A549 (cell line): ENCODE measurements around the gene SOX5.

Source experiments
- BCL3 ChIP-seq: fragments of >200 bp; sonication (Bioruptor Twin); formaldehyde crosslinking; IDR thresholded peaks from 3 replicates; pipeline ENCODE4 v1.6.1; 2016
- CTCF ChIP-seq: fragments of >200 bp; sonication (Bioruptor Twin); formaldehyde crosslinking; IDR thresholded peaks from 3 replicates; pipeline ENCODE4 v1.5.1; 2016
- E2F6 ChIP-seq: IDR thresholded peaks from 2 replicates; pipeline ENCODE4 v1.6.1; 2012; ENCODE audit warnings: low read depth, borderline replicate concordance
- JUN ChIP-seq, 2 experiments: fragments of >200 bp; sonication (Bioruptor Twin); formaldehyde crosslinking; IDR thresholded peaks; 2 replicates in 1 of 2; 3 replicates in 1 of 2; pipeline ENCODE4 v1.6.1; 2016 to 2017
- KDM1A ChIP-seq: fragments of 200-600 bp; sonication (generic); IDR thresholded peaks from 2 replicates; pipeline ENCODE4 v1.6.1; 2016; ENCODE audit warnings: low read depth, mild to moderate bottlenecking
- PBX3 ChIP-seq: IDR thresholded peaks from 2 replicates; pipeline ENCODE4 v1.6.1; 2012
- POLR2A ChIP-seq: IDR thresholded peaks from 2 replicates; pipeline ENCODE4 v1.6.1; 2012; ENCODE audit warnings: mild to moderate bottlenecking, low read length
- RAD21 ChIP-seq, 2 experiments: fragments of >200 bp in 1 of 2; sonication (Bioruptor Twin) in 1 of 2; formaldehyde crosslinking in 1 of 2; IDR thresholded peaks in 1 of 2; conservative IDR thresholded peaks in 1 of 2; 2 replicates in 1 of 2; 3 replicates in 1 of 2; pipeline ENCODE4 v1.6.1; 2012 to 2018; ENCODE audit warnings: inconsistent platforms in 1 of 2
- REST ChIP-seq: fragments of 200-600 bp; sonication (generic); IDR thresholded peaks from 2 replicates; pipeline ENCODE4 v1.6.1; 2016; ENCODE audit warnings: antibody characterized with exemption, mild to moderate bottlenecking, moderate library complexity
- SMC3 ChIP-seq: fragments of >200 bp; sonication (Bioruptor Twin); formaldehyde crosslinking; IDR thresholded peaks from 3 replicates; pipeline ENCODE4 v1.6.1; 2018; ENCODE audit warnings: inconsistent platforms
- TP53 ChIP-seq: fragments of 250-450 bp; sonication (Bioruptor Pico); IDR thresholded peaks from 2 replicates; pipeline ENCODE4 v1.5.0; 2021; ENCODE audit warnings: mild to moderate bottlenecking, moderate library complexity

GRCh38 chr12:23831739-23832138 lies 117.7 kb downstream of the SOX5 start:
- TF ChIP-seq CTCF (no peak), SMC3 (no peak), POLR2A (no peak), BCL3 (no peak), TP53 (CRISPR knock-in tag) (no peak), PBX3 (no peak), KDM1A (no peak), RAD21 (conservative IDR thresholded peaks at IDR 0.05 in 1 of 2, IDR thresholded peaks at IDR 0.05 in 1 of 2) (no peak), REST (no peak), JUN (IDR thresholded peaks at IDR 0.05) (no peak), E2F6 (no peak)
